Stimulated activated CD4-positive, alpha-beta T cell treated with anti-CD3 and anti-CD28 coated beads, Interleukin-12 subunit alpha, Interleukin-12 subunit beta, amount 100 ng/mL, for 4 hours (primary cell): Measurements from ENCODE around the gene ACTL7B.
"Not testable (repeated sequence)": the region's sequence is repeated elsewhere in the genome, so short reads cannot be mapped to it uniquely, and the experiment has no call there.

Source experiments
- DNase-seq: peaks from one replicate; pipeline ENCODE4 v3.0.0-alpha.2; 2020

Gene ACTL7B

DNA sequence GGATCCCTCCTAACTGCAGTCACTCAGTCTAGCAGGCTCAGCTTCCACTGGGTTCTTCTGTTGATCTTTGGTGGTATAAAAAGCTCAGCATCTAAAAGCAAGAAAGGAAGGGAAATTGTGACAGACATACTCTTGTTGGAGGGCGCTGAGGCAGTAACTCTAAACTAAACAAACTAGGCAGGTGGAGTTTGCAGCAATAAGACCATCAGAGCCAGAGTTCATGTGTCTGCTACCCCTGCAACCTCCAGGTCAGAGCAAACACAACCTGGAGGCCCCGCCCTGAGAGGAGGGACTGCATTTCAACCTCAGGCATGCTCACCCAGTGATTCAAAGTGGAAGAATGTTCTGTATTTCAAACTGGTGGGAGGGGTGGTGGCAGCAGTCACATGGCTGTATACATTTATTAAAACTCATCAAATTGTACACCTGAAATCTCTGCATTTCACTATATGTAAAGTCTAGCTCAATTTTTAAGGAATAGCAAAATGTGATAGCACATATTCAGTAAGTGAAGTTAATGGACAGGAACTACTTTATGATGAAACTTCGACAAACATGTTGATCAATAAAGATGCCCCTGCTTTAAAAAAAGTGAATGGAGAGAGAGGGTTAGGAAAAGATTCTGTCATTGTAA lies 13.4 kb upstream of the ACTL7B start:
- DNase-seq = no peak

DNA sequence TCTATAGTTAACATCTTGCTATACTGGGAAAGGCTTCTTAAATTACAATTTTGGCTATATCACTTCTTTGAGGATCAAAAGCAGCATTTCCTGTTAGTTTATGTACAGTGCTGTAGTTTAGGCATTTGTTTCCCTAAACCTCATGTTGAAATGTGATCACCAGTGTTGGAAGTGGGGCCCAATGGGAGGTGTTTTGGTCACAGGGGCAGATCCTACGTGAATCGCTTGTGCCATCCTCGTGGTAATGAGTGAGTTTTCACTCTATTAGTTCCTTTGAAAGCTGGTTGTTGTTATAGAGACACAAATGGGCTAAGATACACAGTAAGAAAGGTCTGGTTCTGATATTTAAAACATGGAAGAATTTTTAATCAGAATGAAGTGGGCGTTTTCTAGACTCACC lies 12.0 kb upstream of the ACTL7B start:
- DNase-seq = no peak

DNA sequence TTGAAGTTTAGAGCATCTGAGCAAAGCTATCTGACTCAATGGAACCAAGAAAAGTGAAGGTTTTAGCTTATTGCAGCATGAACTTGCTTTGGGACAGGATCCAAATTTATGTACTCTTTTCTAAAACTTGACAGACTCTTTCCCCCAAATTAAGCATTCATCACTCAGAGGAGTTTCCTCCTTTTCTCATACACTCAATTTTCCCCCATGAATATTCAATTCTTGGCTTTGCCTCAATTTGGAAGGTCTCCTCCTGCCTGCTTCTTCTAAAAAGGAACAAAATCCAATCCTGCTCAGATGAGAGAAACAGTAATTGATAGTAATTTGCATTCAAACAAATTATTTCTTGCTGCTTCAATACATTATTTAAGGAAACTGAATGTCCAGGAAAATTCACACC lies 11.3 kb upstream of the ACTL7B start:
- DNase-seq = no peak

DNA sequence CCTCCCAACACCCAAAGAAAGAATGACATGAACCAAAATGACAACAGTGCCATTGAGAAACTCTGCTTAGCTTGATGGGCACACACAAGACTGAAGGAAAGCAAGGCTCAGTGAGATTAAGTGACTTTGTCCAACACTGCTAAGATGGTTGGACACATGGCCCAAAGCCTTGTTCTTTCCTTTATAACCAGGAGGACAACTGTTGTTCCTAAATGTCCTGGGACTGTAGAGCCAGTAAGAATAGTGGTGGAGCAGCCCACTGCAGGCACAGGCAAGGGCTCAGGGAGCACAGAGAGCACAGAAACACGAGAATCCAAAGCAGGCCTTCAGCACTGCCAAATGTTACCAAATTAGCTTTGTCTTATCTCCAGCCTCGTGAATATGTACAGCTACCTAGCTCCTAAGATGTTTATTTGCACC lies 10.2 kb upstream of the ACTL7B start:
- DNase-seq = no peak

DNA sequence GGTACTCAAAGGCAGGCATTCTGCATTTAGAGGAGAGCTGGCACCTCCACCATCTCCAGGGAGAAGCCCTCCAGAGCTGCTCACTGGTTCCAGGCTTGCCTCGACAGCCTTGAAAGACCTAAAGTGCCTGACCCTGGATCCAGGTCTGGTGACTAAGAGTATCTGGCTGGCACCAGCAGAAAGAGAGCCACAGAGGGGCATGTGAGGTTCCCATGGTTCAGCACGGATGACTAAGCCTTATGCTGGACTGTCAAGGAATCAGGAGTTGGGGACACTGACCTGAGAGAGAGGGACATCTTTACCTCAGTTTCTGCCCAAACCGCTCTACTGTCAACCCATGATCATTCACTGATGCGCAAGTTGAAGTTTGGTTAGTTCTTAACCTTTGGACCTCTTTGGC lies 9.3 kb upstream of the ACTL7B start:
- no peak for DNase-seq

DNA sequence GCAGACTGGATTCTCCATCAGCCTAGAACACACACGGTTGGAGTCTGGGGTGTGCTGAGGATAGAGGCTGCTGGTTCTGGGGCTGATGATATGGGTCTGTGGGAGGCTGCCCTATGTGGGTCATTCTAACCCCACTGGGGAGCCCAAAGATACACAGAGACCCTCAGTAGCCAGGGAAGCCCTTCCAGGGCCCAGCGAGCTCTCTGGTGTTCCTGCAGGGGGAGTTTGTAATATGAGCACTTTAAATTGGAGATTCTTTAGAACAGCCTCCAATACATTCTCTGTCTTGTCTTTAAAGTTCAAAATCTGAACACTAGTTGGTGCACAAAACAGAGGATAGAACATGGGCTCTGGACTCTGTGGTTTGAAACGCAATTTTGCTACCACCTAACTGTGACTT lies 8.7 kb upstream of the ACTL7B start:
- no peak for DNase-seq

DNA sequence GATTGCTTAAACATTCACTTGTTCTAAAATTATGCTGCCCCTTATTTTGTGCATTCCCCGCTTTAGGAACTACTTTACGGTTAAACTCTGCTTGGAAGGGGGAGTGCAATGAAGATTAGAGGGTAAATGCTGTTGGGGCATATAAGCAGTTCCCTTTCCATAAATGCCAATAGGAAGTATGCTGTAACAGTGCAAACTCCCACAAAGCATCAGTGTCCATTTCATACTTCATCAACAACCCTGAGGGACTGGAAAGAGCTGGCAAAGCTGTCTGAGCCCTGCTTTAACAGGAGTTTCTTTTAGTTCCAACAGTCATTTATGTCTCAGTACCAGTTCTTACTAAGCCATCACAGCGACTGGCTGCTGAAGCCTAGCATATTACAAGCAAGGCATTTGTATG lies 8.1 kb upstream of the ACTL7B start:
- DNase-seq = no peak

DNA sequence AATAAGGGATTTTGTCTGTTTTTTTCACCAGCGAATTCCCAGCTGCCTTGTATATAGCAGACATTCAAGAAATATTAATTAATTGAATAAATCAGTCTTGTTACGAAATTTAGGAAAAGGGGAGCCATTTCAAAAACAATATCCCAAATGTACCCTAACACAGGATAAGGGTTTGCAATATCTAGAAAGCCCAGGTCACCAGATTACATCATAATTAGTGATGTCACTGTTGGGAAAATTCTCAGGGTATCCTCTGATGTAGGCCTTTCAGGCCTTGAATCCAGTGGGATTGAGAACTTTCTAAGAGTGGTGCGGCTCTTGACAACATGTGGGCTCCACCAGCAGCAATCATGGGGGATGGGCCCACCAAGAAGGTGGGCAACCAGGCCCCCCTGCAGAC lies 6.2 kb upstream of the ACTL7B start, which contains the start of gene ACTL7A:
TSS of gene ACTL7A (plus strand) at position 270 of the 400 bp plus-strand sequence. CDS start at position 327, 57 bp downstream.
- DNase-seq = no peak

DNA sequence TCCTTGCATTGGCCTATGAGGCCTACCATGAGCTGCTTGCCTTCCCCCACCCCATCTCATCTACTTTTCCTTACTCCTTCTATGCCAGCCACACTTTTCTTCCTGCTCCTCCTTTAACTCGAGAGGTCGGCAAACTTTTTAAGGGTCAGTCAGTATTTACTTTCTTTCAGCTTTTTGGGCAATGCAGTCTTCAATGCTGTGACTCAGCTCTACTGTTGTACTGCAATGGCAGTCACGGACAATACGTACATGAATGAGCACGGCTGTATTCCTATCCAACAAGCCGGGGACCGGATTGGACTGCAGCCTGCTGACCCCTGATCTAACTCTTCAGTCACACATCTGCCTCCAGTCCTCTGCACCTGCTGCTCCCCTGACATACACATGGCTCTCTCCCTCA lies 5.7 kb upstream of the ACTL7B start:
- DNase-seq = no peak

DNA sequence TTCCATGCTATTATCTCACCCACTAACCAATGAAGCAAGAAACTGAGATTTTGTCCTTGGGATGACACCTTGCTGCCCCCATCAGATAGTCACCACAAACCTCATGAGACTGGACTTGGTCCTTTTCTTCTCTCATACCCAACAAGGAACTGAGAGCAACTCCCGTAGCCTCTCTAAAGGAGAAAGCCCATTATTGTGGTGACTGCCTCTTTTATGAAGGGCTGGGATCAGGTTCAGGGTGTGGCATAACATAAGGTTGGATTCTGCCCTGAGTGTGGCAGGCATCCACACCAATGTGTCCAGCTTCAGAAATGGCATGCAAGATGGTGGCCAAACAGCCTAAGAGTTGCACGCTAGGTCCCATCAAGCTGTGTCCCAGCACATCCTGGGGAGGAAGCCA lies 5.0 kb upstream of the ACTL7B start:
- DNase-seq = no peak

DNA sequence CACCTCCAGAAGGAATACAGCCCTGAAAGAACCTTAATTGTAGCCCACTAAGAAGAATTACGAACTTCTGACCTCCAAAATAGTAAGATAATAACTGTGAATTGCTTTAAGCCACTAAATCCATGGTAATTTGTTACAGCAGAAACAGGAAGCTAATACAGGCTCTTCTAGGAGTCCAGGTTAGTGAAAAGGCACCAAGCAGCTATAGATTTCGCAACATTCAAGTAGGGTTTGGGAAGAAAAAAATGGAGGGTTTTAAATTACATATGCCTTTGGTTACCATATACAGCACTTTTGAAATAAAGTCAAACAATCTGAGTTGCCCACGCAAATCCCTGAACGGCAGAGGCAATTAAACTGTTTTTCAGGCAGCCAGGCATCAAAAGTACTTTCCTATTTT lies 4.6 kb upstream of the ACTL7B start:
- DNase-seq = no peak

DNA sequence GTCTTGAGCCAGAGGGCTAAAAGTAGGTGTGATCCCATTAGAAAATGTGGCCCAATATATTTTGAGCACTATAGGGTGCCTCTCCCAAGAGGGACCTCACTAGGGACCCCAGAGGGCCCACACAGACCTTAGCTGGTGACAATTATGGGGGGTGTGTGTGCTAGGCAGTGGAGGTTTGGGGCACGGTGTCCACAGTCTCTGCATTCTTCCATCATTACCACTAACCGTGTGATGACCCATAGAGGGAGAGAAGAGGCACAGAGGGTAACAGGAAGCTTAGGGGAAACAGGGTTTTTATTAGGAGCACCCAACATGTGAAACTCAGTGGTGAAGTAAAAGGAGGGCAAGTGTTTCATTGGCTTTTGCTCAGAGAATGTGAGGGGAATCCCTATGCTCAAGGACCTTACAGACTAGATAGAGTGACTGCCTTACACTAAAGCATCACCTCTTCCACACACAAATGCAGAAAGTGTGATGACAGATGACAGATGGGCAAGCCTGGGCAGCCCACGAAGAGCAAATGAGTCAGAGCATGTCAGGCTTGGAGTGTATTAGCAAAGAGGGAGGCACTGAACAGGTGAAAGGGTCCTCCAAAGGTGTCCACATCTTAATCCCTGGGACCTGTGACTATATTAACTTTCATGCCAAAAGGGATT lies 3.8 kb upstream of the ACTL7B start:
- no peak for DNase-seq

DNA sequence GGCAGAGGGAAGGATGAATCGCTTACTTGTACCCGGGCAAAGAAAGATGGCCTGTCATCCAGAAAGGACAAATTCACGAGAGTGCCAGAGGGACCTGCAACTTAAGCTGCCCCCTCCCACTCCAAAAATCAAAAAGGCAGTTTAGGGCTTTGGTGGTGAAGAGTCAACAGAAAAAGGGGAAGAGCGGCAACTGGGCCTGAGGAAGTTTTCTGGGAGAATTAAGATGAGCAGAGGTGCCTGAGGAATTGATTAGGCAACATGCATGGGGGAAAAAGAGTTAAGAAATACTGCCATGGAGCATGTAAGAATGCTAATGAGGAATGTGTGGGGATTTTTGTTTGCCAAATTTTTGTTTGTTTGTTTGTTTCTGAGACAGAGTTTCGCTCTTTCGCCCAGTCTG lies 1.8 kb upstream of the ACTL7B start:
- no peak for DNase-seq

DNA sequence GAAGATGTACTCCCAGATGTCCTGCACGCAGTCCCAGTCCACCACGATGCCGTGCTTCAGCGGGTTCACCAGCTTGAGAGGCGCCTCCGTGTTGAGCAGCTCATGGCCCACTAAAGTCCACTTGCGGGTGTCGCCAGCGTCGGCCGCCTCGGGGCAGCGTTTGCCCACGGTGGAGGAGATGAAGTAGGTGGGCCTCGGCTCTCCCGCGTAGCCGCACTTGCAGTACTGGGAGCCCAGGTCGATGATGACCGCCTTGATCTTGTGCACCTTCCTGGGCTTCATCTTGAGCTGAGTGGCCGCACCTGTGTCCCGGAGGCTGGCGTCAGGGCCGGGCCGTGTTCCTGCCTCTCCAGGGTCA lies 278 bp downstream of the ACTL7B start:
- no peak for DNase-seq

DNA sequence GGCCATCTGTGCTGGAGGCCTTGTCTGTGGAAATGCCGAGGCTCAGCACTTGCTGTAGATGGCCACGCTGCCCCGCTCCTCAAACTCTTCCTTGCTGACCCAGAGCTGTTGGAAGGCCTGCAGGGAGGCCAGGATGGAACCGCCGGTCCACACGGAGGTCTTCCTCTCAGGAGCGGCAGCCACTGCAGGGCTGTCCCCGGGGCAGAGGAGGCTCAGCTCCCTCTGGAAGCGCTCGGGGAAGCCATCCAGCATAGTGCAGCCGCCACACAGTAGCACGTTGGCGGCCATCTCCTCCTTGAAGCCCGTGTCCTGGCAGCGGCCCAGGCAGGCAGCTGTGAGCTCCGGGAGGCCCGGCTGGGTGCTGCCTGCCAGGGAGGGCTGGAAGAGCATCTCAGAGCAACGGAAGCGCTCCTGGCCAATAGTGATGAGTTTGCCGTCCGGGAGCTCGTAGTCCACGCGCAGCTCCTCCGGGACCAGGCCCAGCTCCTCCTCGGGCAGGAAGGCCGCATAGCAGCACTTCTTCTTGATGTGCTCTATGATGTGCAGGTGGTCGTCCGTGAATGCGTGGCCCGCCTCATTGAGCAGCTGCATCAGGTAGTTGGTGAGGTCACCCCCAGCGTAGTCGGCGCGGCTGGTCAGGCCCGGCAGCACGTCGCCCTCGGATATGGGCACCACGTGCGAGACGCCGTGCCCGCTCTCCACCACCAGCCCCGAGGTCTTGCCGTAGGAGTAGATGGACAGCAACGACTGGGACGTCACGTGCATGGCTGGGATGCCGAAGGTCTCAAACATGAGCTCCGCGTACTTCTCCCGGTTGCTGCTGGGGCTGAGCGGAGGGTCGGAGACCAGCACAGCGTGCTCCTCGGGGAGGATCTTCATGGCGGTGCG lies 901 bp downstream of the ACTL7B start:
- no peak for DNase-seq

DNA sequence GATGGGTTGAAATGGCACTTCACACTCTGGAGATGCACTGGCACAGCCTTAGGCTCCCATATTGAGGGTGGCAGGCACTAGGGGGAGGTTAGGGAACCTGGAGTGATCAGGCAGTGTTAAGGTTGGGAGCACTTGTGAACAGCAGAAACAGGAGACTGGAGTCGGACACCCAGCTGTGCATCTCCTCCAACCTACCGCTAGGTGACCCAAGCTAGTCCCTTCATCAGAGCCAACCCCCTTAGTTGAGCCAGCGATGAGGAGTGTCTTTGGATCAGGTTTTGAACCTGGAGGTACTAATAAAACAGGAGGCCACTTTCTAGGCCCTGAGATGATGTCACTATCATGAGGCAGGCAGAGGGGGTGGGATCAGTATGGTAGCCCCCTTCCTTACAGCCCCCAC lies 1.7 kb downstream of the ACTL7B start:
- no peak for DNase-seq

DNA sequence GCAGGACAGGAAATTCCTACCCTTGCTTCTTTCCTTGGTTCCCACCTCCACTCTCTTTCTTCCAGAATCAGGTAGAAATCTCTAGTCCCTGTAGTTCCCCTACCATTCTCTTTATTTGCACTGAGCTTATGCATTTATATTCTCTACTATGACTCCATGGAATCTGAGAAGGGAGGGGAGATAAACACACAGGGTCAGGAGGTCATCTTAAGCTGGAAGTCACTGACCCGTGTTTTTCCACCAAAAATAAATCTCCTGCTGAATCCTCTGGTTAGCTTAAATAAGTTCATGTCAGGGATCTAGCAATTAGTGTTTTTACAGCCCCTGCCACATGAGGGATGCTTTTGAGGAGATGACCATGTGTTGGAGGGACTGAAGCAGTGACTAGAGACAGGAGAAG lies 3.7 kb downstream of the ACTL7B start:
- no peak for DNase-seq

DNA sequence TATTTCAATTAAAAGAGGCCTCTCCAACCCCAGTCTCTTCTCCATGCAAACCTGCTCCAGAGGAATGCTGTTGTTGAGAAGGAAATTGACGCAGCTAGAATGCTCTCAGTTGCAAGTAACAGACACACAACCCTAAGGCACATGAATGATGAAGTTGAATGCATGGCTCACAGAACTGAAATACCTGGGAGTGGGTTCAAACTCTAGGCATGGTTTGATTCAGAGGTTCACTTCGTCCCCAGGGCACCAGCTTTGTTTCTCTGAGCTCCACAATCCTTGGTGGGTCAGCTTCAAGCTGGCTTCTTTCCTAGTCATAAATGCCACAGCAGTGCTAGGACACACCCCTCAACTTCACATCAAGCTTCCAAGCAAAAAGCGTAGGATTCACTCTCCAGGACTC lies 4.6 kb downstream of the ACTL7B start:
- DNase-seq = no peak

DNA sequence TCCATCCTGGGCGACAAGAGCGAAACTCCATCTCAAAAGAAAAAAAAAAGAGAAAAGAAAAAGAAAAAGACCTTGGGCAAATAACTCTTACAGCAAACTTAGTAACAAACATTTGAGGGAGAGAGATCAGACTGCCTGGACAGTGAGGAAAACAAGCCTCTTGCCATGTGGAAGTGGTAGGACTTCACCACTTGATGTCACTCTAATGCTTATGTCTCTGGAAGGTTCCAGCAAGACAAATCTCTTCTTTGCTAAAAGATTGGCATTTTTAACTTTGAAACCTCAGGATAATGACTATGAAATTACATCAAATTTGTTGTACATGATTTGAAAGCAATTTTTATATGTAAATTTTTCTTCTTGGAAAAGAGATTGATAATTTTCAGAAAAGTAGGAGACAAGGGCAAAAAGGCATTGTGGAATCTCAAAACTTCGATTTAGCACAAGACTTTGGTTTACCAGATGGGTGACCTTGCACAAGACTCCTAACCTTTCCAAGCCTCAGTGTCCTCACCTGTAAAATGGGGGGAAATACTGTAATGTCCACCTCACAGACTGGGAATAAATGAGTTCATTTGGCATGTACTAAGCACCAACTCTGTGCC lies 5.4 kb downstream of the ACTL7B start:
- no peak for DNase-seq

DNA sequence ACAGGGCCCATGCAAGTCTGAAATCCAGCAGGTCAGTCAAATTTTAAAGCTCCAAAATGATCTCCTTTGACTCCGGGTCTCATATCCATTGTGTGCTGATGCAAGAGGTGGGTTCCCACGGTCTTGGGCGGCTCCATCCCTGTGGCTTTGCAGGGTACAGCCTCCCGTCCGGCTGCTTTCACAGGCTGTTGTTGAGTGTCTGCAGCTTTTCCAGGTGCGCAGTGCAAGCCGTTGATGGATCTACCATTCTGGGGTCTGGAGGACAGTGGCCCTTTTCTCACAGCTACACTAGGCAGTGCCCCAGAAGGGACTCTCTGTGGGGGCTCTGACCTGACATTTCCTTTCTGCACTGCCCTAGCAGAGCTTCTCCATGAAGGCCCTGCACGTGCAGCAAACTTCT lies 7.5 kb downstream of the ACTL7B start:
- DNase-seq = not testable (repeated sequence)

DNA sequence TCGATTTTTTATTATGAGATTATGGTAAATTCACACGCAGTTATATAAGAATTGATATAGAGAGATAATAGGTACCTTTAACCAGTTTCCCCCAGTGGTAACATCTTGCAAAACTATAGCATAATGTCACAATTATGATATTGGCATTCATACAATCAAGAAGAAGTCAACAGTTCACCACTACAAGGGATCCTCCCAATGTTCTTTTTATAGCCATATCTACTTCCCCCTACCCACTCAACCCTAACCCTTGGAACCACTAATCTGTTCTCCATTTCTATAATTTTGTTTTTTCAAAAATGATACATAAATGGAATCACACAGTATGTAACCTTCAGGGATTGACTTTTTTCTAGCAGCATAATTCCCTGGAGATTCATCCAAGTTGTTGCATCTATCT lies 9.8 kb downstream of the ACTL7B start:
- no peak for DNase-seq

DNA sequence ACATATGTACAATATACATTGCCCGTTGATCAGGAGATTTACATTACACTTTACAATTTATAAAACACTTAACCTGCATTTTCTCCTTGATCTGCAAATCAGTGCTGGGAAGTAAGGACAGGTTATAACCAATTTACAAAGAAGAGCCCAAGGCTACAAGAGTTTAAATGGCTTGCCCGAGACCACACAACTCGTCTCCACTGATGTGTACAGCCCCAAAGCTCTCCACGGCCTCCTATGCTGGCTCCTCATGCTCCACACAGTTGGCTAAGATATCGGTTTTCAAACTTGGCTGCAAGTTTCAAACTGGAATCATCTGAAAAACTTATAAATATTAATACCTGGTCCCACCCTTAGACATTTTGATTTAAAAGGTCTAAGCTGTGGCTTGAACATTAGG lies 10.3 kb downstream of the ACTL7B start:
- DNase-seq = no peak

DNA sequence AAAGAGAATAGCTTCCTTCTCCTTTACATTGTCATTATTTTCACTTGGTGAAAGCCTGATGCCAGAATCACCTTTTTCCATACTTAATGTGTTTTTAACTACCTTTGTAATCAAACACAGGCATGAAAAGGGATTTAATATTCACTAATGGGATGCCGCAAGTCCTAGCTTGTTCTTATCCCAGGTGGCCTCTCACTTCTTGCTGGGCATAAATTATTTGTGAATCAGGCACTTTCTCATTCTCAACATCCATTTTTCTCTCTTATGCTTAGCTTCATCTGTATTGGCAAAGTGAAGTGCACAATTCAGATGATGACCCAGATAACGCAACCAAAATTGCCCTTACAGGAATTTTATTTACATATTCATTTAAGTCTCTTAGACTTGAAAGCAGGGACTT lies 10.9 kb downstream of the ACTL7B start:
- DNase-seq = no peak

DNA sequence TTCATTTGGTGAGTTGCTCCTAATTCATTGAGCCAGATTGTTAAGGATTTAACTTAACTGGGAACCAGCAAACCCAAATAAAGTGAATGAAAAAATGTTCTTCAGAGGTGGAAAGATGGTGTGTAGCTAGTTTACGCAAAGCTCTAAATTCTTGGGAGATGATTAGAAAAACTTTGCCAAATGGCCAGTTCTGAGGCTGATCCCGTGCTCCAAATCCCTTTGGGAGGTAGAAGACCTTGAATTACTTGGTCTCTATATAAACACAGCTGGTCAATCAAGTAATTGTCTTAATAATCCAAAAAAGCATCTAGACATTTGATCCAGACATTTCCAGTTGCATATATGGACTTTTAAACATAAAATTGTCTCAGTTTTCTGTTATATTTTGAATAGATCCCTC lies 11.4 kb downstream of the ACTL7B start:
- DNase-seq = no peak
